HCT116 (cell line): ENCODE data around the gene VAMP3. TPM values are rescaled to one million over a fixed set of nuclear protein-coding genes. Genes with fewer than 3 reads are reported as not detected.

ENCODE experiments used
- ATAC-seq: fragments of 200-7000 bp; cut with Tn5 transposase; 2 replicates; pipeline ENCODE4 v1.9.1; 2020; ENCODE audit warnings: mild to moderate bottlenecking, moderate library complexity
- BruUV-seq: library from RNA; stranded (reverse); fragments of 400-500 nt; replicated peaks from 2 replicates; lab custom pipeline; 2021; lab: Mats Ljungman, UMichigan
- CTCF ChIA-PET: fragments of 300-600 bp; sonication (Branson Sonifier 250); formaldehyde crosslinking; loops from one replicate; lab custom pipeline; 2021; ENCODE audit warnings: antibody characterized with exemption; lab: Charles Lee
- POLR2A ChIA-PET: fragments of 300-600, 350-600 bp; sonication (Branson Sonifier 250); formaldehyde crosslinking; loops from one replicate; lab custom pipeline; 2021; ENCODE audit warnings: antibody characterized with exemption; lab: Charles Lee
- RAD21 ChIA-PET, 2 experiments: fragments of 300-600 bp; sonication (Branson Sonifier 250); formaldehyde crosslinking; loops; one replicate each; lab custom pipeline; 2023; ENCODE audit warnings: low total read pairs in 2 of 2; ENCODE audit not compliant: uncharacterized antibody in 2 of 2, unreplicated experiment in 2 of 2, low non-redundant PET in 1 of 2; lab: Charles Lee
- DNase-seq: peaks from one replicate; pipeline ENCODE4 v3.0.0-alpha.2; 2010; ENCODE audit warnings: low read depth, low spot score
- H2AFZ ChIP-seq: fragments of 200-600 bp; shearing (Covaris generic), sonication (generic); 2 replicates; pipeline ENCODE4 v1.6.1; 2017; ENCODE audit warnings: low read depth, mixed run types, mixed read lengths, antibody characterized with exemption, low read length; ENCODE audit not compliant: poor library complexity, severe bottlenecking
- H3K27ac ChIP-seq: 2 replicates; pipeline ENCODE4 v1.5.1; 2012; ENCODE audit warnings: low read depth, low read length
- H3K27me3 ChIP-seq: fragments of 200-600 bp; sonication (generic); 2 replicates; pipeline ENCODE4 v1.6.1; 2016; ENCODE audit warnings: mixed run types, low read length, mixed read lengths; ENCODE audit not compliant: insufficient read depth
- H3K36me3 ChIP-seq, 2 experiments: fragments of 200-500 bp in 1 of 2; fragments of 200-600 bp in 1 of 2; sonication (Bioruptor generic) in 1 of 2; sonication (generic) in 1 of 2; 2 replicates each; pipeline versions ENCODE4 v1.5.1 to v1.6.1; 2014 to 2016; ENCODE audit warnings: low read length in 2 of 2, inconsistent platforms in 1 of 2, mixed read lengths in 1 of 2, mixed run types in 1 of 2; ENCODE audit not compliant: insufficient read depth in 2 of 2, control insufficient read depth in 1 of 2
- H3K4me1 ChIP-seq, 2 experiments: fragments of 200-600 bp in 1 of 2; sonication (generic) in 1 of 2; 2 replicates each; pipeline versions ENCODE4 v1.5.1 to v1.6.1; 2012 to 2017; ENCODE audit warnings: low read length in 2 of 2, inconsistent platforms in 1 of 2, mild to moderate bottlenecking in 1 of 2, mixed read lengths in 1 of 2, mixed run types in 1 of 2, moderate library complexity in 1 of 2; ENCODE audit not compliant: insufficient read depth in 2 of 2, control insufficient read depth in 1 of 2
- H3K4me2 ChIP-seq: fragments of 200-600 bp; sonication (generic); 2 replicates; pipeline ENCODE4 v1.6.1; 2017; ENCODE audit warnings: mixed run types, low read length, mixed read lengths
- H3K4me3 ChIP-seq, 2 experiments: fragments of 200-600 bp in 1 of 2; sonication (generic) in 1 of 2; replicated peaks in 1 of 2; 2 replicates each; pipeline ENCODE4 v1.5.1; 2011 to 2016; ENCODE audit warnings: low read length in 2 of 2, control low read depth in 1 of 2, low read depth in 1 of 2, mild to moderate bottlenecking in 1 of 2, mixed read lengths in 1 of 2, mixed run types in 1 of 2
- H3K79me2 ChIP-seq: fragments of 200-600 bp; sonication (generic); 2 replicates; pipeline ENCODE4 v1.6.1; 2017; ENCODE audit warnings: mild to moderate bottlenecking, mixed run types, low read length, moderate library complexity, mixed read lengths; ENCODE audit not compliant: insufficient read depth
- H3K9ac ChIP-seq: fragments of 200-600 bp; sonication (generic); 2 replicates; pipeline ENCODE4 v1.6.1; 2016; ENCODE audit warnings: low read length, mixed read lengths
- H3K9me2 ChIP-seq: fragments of 200-600 bp; sonication (generic), shearing (Covaris generic); 2 replicates; pipeline ENCODE4 v1.6.1; 2017; ENCODE audit warnings: mixed run types, mild to moderate bottlenecking, moderate library complexity; ENCODE audit not compliant: insufficient read depth
- H3K9me3 ChIP-seq, 2 experiments: fragments of 200-500 bp in 1 of 2; fragments of 200-600 bp in 1 of 2; sonication (Bioruptor generic) in 1 of 2; sonication (generic) in 1 of 2; 2 replicates each; pipeline ENCODE4 v1.6.1; 2014 to 2017; ENCODE audit warnings: low read length in 2 of 2, mixed read lengths in 2 of 2, inconsistent platforms in 1 of 2, low read depth in 1 of 2, mild to moderate bottlenecking in 1 of 2, mixed run types in 1 of 2, moderate library complexity in 1 of 2; ENCODE audit not compliant: control insufficient read depth in 1 of 2, insufficient read depth in 1 of 2
- H4K20me1 ChIP-seq: fragments of 200-600 bp; sonication (generic), shearing (Covaris generic); 2 replicates; pipeline ENCODE4 v1.6.1; 2017; ENCODE audit warnings: mixed run types, mild to moderate bottlenecking, moderate library complexity; ENCODE audit not compliant: insufficient read depth
- CBX3 ChIP-seq: IDR thresholded peaks from 2 replicates; pipeline ENCODE4 v1.6.1; 2012; ENCODE audit warnings: low read depth
- CTCF ChIP-seq, 3 experiments: fragments of 200-600 bp in 1 of 3; sonication (generic) in 1 of 3; IDR thresholded peaks in 2 of 3; conservative IDR thresholded peaks in 1 of 3; 2 replicates each; pipeline ENCODE4 v1.5.1; 2012 to 2017; ENCODE audit warnings: low read depth in 2 of 3, low read length in 2 of 3, antibody characterized with exemption in 1 of 3, borderline replicate concordance in 1 of 3, control low read depth in 1 of 3, mild to moderate bottlenecking in 1 of 3, mixed read lengths in 1 of 3, mixed run types in 1 of 3, moderate library complexity in 1 of 3; ENCODE audit not compliant: insufficient read depth in 1 of 3
- EGR1 ChIP-seq: IDR thresholded peaks from 2 replicates; pipeline ENCODE4 v1.6.1; 2012; ENCODE audit warnings: low read depth
- ELF1 ChIP-seq: IDR thresholded peaks from 2 replicates; pipeline ENCODE4 v1.6.1; 2012; ENCODE audit warnings: low read depth, borderline replicate concordance
- POLR2A ChIP-seq: IDR thresholded peaks from 2 replicates; pipeline ENCODE4 v1.7.0; 2011; ENCODE audit warnings: borderline replicate concordance; ENCODE audit not compliant: insufficient read depth, insufficient read length; ENCODE audit errors: extremely low read depth
- REST ChIP-seq: IDR thresholded peaks from 2 replicates; pipeline ENCODE4 v1.6.1; 2012; ENCODE audit warnings: low read depth
- SIN3A ChIP-seq: IDR thresholded peaks from 2 replicates; pipeline ENCODE4 v1.6.1; 2012; ENCODE audit warnings: low read depth
- SP1 ChIP-seq: IDR thresholded peaks from 2 replicates; pipeline ENCODE4 v1.6.1; 2012; ENCODE audit warnings: low read depth
- SRF ChIP-seq: IDR thresholded peaks from 2 replicates; pipeline ENCODE4 v1.6.1; 2012; ENCODE audit warnings: low read depth
- ZFX ChIP-seq: fragments of 450-650 bp; IDR thresholded peaks from 2 replicates; pipeline ENCODE4 v1.6.1; 2017
- intact Hi-C: fragments of 100-400 bp; cut with micrococcal nuclease; formaldehyde crosslinking; loops from 2 replicates; pipeline ENCODE4 v1.10.0; 2022
- total RNA-seq: library from RNA; stranded (reverse); gene quantifications from one replicate; pipeline ENCODE4 v1.2.1, GENCODE V29; 2021; ENCODE audit not compliant: unreplicated experiment
- TF ChIP-seq, protein P1 (sequence below): IDR thresholded peaks from 2 replicates; pipeline ENCODE4 v1.6.1; 2011; ENCODE audit warnings: mild to moderate bottlenecking, low read length, moderate library complexity; ENCODE audit not compliant: insufficient replicate concordance; ENCODE audit errors: extremely low read depth

Gene VAMP3
- total RNA-seq, 1 experiment from 2014 or later, result 79.3 TPM

- ChIA-PET RAD21 (no interaction called here), CTCF (no interaction called here), POLR2A (no interaction called here)
- Histone ChIP-seq H3K4me3 (no peak overlapping the region), H3K36me3 (peaks cover 0 to 15% of the 10 kb centered on the region in 2 experiments; a peak in 1 of 4 replicates), H3K27ac (no peak overlapping the region), H3K9ac (no peak overlapping the region), H2AFZ (no peak overlapping the region), H3K79me2 (no peaks in the 10 kb centered on the region), H3K4me1 (peaks cover 0 to 13% of the 10 kb centered on the region in 2 experiments; a peak in 3 of 4 replicates), H3K9me3 (peaks cover 0 to 13% of the 10 kb centered on the region in 2 experiments; a peak in 1 of 4 replicates), H3K4me2 (no peak overlapping the region), H3K27me3 (no peaks in the 10 kb centered on the region), H3K9me2 (no peaks in the 10 kb centered on the region), H4K20me1 (no peaks in the 10 kb centered on the region)
- DNase-seq (no peak), ATAC-seq (no peak)
- intact Hi-C loops, result no loop called here
- TF ChIP-seq, protein P1, sequence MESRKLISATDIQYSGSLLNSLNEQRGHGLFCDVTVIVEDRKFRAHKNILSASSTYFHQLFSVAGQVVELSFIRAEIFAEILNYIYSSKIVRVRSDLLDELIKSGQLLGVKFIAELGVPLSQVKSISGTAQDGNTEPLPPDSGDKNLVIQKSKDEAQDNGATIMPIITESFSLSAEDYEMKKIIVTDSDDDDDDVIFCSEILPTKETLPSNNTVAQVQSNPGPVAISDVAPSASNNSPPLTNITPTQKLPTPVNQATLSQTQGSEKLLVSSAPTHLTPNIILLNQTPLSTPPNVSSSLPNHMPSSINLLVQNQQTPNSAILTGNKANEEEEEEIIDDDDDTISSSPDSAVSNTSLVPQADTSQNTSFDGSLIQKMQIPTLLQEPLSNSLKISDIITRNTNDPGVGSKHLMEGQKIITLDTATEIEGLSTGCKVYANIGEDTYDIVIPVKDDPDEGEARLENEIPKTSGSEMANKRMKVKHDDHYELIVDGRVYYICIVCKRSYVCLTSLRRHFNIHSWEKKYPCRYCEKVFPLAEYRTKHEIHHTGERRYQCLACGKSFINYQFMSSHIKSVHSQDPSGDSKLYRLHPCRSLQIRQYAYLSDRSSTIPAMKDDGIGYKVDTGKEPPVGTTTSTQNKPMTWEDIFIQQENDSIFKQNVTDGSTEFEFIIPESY, result no peak
- no peak for TF ChIP-seq ZFX
- TF ChIP-seq SIN3A, result no peak
- no peak for TF ChIP-seq POLR2A
- TF ChIP-seq REST, result no peak
- no peak for TF ChIP-seq CTCF (IDR thresholded peaks at IDR 0.05 in 2 of 3, conservative IDR thresholded peaks at IDR 0.05 in 1 of 3; ENCODE audit: borderline replicate concordance in 1 of 3, insufficient read depth in 1 of 3, low read depth in 2 of 3, low read length in 2 of 3)
- no peak for TF ChIP-seq SP1
- TF ChIP-seq ELF1, result no peak
- TF ChIP-seq CBX3, result no peak
- TF ChIP-seq EGR1, result no peak
- no peak for TF ChIP-seq SRF
- no TSS peak for BruUV-seq
These were observed 15.7 kb downstream of the VAMP3 start for GRCh38 chr1:7786795-7787194.
